ENCODE results near the gene VPS8.

- TF ChIP-seq BHLHE40 (IDR thresholded peaks at IDR 0.05; ENCODE audit: borderline replicate concordance) (no peak), ARNT (IDR thresholded peaks at IDR 0.05) (no peak), FOXK2 (IDR thresholded peaks at IDR 0.05) (no peak)
These were observed 269.6 kb downstream of the VPS8 start for GRCh38 chr3:185081521-185081920.

Data from HEK293T (cell line).